22Rv1 (cell line): ENCODE measurements around the gene EHBP1.

Experiments used
- ZFX ChIP-seq: fragments of 450-650 bp; IDR thresholded peaks from 2 replicates; pipeline ENCODE4 v1.6.1; 2017; ENCODE audit warnings: antibody characterized with exemption, borderline replicate concordance
- TF ChIP-seq, protein P1 (sequence below): fragments of 450-650 bp; IDR thresholded peaks from 2 replicates; pipeline ENCODE4 v1.5.1; 2017; ENCODE audit warnings: mild to moderate bottlenecking

GRCh38 chr2:62894966-62895631 is 189.6 kb downstream of the EHBP1 start:
- TF ChIP-seq, protein P1, sequence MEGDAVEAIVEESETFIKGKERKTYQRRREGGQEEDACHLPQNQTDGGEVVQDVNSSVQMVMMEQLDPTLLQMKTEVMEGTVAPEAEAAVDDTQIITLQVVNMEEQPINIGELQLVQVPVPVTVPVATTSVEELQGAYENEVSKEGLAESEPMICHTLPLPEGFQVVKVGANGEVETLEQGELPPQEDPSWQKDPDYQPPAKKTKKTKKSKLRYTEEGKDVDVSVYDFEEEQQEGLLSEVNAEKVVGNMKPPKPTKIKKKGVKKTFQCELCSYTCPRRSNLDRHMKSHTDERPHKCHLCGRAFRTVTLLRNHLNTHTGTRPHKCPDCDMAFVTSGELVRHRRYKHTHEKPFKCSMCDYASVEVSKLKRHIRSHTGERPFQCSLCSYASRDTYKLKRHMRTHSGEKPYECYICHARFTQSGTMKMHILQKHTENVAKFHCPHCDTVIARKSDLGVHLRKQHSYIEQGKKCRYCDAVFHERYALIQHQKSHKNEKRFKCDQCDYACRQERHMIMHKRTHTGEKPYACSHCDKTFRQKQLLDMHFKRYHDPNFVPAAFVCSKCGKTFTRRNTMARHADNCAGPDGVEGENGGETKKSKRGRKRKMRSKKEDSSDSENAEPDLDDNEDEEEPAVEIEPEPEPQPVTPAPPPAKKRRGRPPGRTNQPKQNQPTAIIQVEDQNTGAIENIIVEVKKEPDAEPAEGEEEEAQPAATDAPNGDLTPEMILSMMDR = no peak
- TF ChIP-seq ZFX = no peak
